Motor neuron (in vitro differentiated cells): ENCODE results near the gene OPRM1. TPM values are rescaled to one million over a fixed set of nuclear protein-coding genes. Genes with fewer than 3 reads are reported as not detected.
A peak's percentile ranks its signal among the peaks of the same experiment; 100 is the strongest.

Experiments
- ATAC-seq, 8 experiments: fragments of 200-7000 bp; cut with Tn5 transposase; replicated peaks in 6 of 8; 2 replicates each; pipeline ENCODE4 v1.8.0; 2021; ENCODE audit warnings: mild to moderate bottlenecking in 8 of 8, moderate library complexity in 8 of 8
- H3K27ac ChIP-seq, 2 donors: fragments of 250-450 bp; sonication (Bioruptor Pico); 2 replicates each; pipeline ENCODE4 v1.9.0; 2021; ENCODE audit warnings: antibody characterized with exemption in 2 of 2, mild to moderate bottlenecking in 2 of 2, moderate library complexity in 1 of 2
- H3K4me1 ChIP-seq, 2 donors: fragments of 250-450 bp; sonication (Bioruptor Pico); replicated peaks in 1 of 2; 2 replicates each; pipeline ENCODE4 v1.6.1; 2021; ENCODE audit warnings: antibody characterized with exemption in 2 of 2, mild to moderate bottlenecking in 2 of 2, moderate library complexity in 1 of 2
- H3K4me3 ChIP-seq, 5 donors: fragments of 250-450 bp; sonication (Bioruptor Pico); 2 replicates each; pipeline ENCODE4 v1.9.0; 2021; ENCODE audit warnings: antibody characterized with exemption in 5 of 5, mild to moderate bottlenecking in 5 of 5, moderate library complexity in 4 of 5
- WGBS, 10 experiments: fragments of 450-650 bp; shearing (Covaris generic); methylation state at CpG; one replicate each; pipeline ENCODE4 v1.0.0; 2022; 5-methylcytosine and 5-hydroxymethylcytosine counted together
- in situ Hi-C, 9 experiments: fragments of 400-800 bp; cut with MboI; loops; one replicate each; pipeline ENCODE4 v1.15.0; 2021; ENCODE audit warnings: low sequenced_read_pairs in 9 of 9, low pct_unique_long_range_greater_than_20kb in 2 of 9; ENCODE audit not compliant: unreplicated experiment in 9 of 9
- total RNA-seq, 8 experiments: library from RNA; unstranded; fragments of 300-600 nt; gene quantifications; 2 replicates each; pipeline versions ENCODE4 v1.2.3 to v1.2.4, GENCODE V29; 2022

Gene OPRM1
- total RNA-seq, 8 experiments from 2014 or later, result 0.13 to 2.6 (median 1.7) TPM; not detected in 2

DNA sequence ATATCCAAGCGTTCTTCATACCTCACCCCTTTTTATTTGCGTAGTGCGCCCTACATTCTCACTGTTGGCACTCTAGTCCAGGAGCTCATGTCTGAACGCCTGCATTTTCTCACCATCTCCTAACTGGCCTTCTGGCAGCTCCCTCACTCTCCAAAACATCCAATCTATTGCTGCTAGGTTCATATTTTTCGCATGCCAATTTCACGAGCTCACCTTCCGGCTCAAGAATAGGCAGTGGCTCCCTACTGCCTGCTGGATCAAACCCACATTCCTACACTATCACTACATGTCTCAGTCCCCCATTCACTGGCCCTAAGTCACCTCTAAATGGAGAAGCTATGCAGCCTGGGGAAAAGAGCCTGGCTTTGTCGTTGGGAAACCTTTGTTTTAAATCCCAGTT, 202.5 kb downstream of the OPRM1 start:
- no peak overlapping the region for H3K4me3 ChIP-seq
- ATAC-seq, result no peak
- in situ Hi-C loops, result no loop called here

GRCh38 chr6:154242617-154243357, 203.7 kb downstream of the OPRM1 start:
- Histone ChIP-seq H3K27ac (no peak overlapping the region), H3K4me3 (no peak overlapping the region), H3K4me1 (peaks cover 3 to 9% of the 10 kb centered on the region in 2 donors)
- 24 to 100% (median 88%) methylated on average over 1 to 12 of the region's 13 CpGs; no CpG with 5 or more reads in 1 of the 10 experiments for WGBS, 10 experiments
- in situ Hi-C loops, result no loop called here
- no peak for ATAC-seq

More for the DNA sequence above, 202.5 kb downstream of the OPRM1 start:
- Histone ChIP-seq H3K4me1 (peaks cover 0 to 8% of the 10 kb centered on the region in 2 donors), H3K27ac (no peak overlapping the region)
- WGBS, 10 experiments, result 30 to 100% (median 83%) methylated on average over 1 to 7 of the region's 8 CpGs; no CpG with 5 or more reads in 1 of the 10 experiments

DNA sequence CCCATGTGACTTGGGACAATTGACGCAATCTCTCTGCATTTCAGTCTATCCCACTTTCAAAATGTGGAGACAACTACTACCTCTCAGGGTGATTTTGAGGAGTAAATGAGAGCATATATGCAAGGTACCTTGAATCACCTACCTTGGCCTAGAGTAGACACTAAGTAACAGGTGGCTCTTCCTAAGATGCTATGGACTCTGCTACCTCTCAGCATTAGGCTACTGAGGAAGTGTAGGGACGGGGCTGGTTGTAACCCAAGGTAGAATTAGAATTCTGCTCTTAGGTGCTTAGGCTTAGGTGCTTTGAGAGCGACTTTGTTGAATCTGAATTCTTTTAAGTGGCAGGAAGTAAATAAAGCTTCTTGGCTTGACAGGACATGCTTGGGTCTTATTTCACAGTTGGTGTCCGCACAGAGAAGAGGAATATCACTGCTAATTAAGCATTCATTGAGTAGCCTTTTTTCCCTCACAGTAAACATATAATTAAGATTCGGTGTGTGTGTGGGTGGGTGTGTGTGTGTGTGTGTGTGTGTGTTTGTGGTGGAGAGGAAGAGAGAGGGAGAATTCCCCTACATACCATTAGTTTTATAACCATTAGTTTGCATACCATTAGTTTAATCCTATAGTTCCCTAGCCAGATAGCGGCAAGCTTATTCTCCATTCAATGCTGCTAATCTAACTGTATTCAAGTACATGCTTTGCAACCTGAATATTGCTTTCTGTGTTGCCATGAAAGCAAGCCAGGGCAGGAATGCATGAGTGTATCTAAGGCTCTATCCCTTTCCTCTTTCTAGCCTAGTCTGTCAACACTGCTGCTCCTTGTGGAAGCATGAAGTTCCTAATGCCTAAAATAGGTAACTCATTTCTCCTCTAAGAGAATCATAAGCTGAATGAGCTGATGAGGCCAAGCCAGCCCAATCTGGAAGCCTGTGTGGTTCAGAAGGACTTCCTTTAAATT, 205.0 kb downstream of the OPRM1 start:
- WGBS, 10 experiments, result 37 to 89% (median 68%) methylated on average over 2 to 5 of the region's 6 CpGs; no CpG with 5 or more reads in 1 of the 10 experiments
- ATAC-seq, result peak in 3 of 8 experiments; percentile 24 to 98 (median 55)

DNA sequence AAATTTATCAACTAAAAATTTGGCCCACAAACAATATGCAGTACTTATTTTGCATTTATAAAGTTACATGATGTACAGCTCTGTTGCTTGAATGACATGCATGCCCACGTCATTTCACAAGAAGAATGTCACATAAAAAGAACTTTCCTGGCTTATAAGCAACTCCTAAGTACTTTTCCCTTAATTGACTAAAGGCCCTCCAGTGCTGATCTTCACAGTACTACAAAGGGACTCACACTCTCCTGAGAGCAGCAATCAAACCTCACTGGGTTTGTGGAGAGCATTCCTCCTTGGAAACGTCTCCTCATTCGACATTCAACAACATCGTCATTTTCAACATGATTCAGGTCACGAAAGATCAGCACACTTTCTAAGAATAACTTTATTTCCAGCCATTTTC, 206.5 kb downstream of the OPRM1 start:
- in situ Hi-C loops, result no loop called here
- Histone ChIP-seq H3K4me1 (peaks cover 0 to 10% of the 10 kb centered on the region in 2 donors), H3K4me3 (no peak overlapping the region), H3K27ac (no peak overlapping the region)
- ATAC-seq, result no peak
- WGBS, 10 experiments, result 19 to 100% (median 77%) methylated on average over 1 to 5 of the region's 5 CpGs; no CpG with 5 or more reads in 1 of the 10 experiments

More for the DNA sequence above, 205.0 kb downstream of the OPRM1 start:
- in situ Hi-C loops, result no loop called here
- Histone ChIP-seq H3K4me1 (peaks cover 3 to 10% of the 10 kb centered on the region in 2 donors), H3K27ac (no peak overlapping the region), H3K4me3 (no peak overlapping the region)

- in situ Hi-C loops, result no loop called here
- peaks cover 0 to 10% of the 10 kb centered on the region in 2 donors for H3K4me1 ChIP-seq
- no peak overlapping the region for H3K27ac ChIP-seq
- peak in 1 of 8 experiments; percentile 58 for ATAC-seq
- peak overlapping the region in 1 of 5 donors; percentile 4 for H3K4me3 ChIP-seq
- WGBS, 10 experiments, result 0 to 92% (median 77%) methylated on average over 3 to 7 of the region's 7 CpGs
Measured at GRCh38 chr6:154246723-154247118, 207.7 kb downstream of the OPRM1 start.

DNA sequence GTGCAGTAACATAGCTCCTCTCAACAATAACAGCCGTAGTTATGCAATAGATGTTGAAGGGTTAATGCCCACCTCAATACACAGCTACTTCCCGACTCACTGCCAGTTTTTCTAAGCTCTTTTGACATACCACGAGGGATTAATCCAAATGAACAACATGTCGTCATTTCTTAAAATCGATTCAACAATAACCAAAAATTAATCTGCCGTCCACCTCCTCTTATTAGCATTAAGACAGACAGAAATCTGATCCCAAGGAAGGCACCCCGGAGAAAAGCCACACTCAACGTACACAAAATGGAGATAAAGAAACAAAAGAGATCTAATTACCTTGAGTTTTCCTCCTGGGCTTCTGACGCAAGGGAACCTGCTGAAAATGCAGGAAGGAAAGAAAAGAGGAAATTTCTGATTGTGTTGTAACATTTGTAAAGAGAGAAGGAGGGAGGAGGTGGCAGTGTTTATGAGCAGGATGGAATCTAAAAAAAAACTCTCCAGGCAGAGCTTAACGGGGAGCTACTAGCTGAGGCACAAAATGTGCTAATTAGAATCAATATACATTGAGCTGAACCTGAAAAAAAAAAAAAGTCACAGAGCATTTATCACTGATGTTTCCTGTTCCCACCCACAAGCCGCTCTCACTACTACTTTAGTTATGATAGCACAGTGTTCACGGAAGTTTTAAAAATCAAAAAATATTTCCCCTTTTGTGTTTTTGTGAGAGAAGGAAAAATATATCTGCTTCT, 208.2 kb downstream of the OPRM1 start:
- Histone ChIP-seq H3K4me3 (peak overlapping the region in 3 of 5 donors; percentile 4 to 15 (median 15)), H3K4me1 (peaks cover 0 to 10% of the 10 kb centered on the region in 2 donors), H3K27ac (peak overlapping the region in 1 of 2 donors; percentile 45)
- ATAC-seq, result peak in 5 of 8 experiments; percentile 24 to 72 (median 67)
- WGBS, 10 experiments, result 18 to 60% (median 30%) methylated on average over 1 to 12 of the region's 12 CpGs
- in situ Hi-C loops, result no loop called here

GRCh38 chr6:154249499-154250298, 210.7 kb downstream of the OPRM1 start:
- no peak overlapping the region for H3K27ac ChIP-seq
- H3K4me3 ChIP-seq, result no peak overlapping the region
- no peak for ATAC-seq
- in situ Hi-C loops, result no loop called here
- peaks cover 0 to 10% of the 10 kb centered on the region in 2 donors for H3K4me1 ChIP-seq
- WGBS, 10 experiments, result 29 to 100% (median 88%) methylated on average over 2 to 8 of the region's 8 CpGs

DNA sequence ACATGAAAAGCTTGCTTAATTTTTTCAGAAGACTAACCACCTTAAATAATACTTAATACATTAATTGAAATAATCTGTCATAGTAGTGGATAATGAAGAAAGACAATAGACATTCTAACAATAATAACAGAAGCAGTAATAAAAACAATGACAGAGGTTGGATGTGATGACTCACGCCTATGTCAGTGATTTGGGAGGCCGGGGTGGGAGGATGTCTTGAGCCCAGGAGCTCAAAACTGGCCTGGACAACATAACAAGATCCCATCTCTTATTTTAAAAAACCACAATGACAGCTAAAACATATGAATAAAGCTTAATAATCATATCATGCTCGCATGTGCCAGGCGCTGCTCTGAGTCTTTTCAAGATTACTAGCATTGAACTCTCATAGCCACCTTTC, 212.1 kb downstream of the OPRM1 start:
- Histone ChIP-seq H3K4me1 (peaks cover 0 to 10% of the 10 kb centered on the region in 2 donors), H3K4me3 (no peak overlapping the region), H3K27ac (no peak overlapping the region)
- in situ Hi-C loops, result no loop called here
- 20 to 100% (median 85%) methylated on average over 1 to 4 of the region's 4 CpGs; no CpG with 5 or more reads in 2 of the 10 experiments for WGBS, 10 experiments
- no peak for ATAC-seq

DNA sequence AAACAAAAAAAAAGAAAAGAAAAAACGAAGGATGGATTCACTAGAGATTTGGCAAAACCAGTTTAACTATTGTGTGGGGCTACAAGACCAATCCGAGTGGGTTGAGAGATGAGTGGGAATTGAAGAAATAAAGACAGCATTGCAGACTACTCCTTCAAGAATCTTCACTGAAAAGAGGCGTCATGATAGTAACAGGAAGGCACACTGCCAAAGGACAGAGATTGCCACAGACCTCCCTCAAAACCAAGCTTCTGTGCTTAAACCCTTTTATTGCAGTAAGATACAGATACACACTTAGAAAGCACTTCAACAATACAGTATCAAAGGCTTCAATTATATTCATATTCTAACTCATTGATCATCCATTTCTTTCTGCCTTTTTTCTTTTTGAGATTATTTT, 213.6 kb downstream of the OPRM1 start:
- 5 to 88% (median 73%) methylated on average over 1 to 3 of the region's 3 CpGs; no CpG with 5 or more reads in 1 of the 10 experiments for WGBS, 10 experiments
- in situ Hi-C loops, result no loop called here
- no peak overlapping the region for H3K27ac ChIP-seq
- no peak for ATAC-seq
- H3K4me3 ChIP-seq, result no peak overlapping the region
- H3K4me1 ChIP-seq, result peaks cover 0 to 2% of the 10 kb centered on the region in 2 donors

DNA sequence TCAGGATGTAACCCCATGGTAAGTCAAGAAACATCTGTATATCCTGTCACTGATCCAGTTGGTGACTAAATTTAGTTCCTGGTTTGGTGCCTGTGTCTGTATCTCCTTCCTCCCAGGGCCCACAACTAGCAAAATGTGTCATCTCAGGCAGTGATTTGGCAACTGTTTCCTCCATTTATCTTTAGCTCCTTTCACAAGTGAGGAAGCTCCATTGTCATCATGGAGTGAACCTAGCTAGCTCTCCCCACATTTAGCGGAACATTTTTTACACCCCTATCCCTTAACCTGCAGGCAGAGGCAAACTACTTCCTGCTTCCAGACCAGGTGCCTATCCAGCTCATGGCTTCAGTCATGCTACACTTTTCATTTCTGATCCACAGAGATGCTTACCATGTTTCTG, 218.0 kb downstream of the OPRM1 start:
- Histone ChIP-seq H3K4me1 (no peaks in the 10 kb centered on the region), H3K27ac (no peak overlapping the region), H3K4me3 (no peak overlapping the region)
- 80 to 100% (median 100%) methylated on average over 1 of the region's 1 CpG; no CpG with 5 or more reads in 3 of the 10 experiments for WGBS, 10 experiments
- in situ Hi-C loops, result no loop called here
- ATAC-seq, result no peak

- no peak for ATAC-seq
- Histone ChIP-seq H3K4me1 (no peaks in the 10 kb centered on the region), H3K27ac (no peak overlapping the region), H3K4me3 (no peak overlapping the region)
- 17 to 92% (median 67%) methylated on average over 1 to 4 of the region's 4 CpGs; no CpG with 5 or more reads in 1 of the 10 experiments for WGBS, 10 experiments
- in situ Hi-C loops, result no loop called here
Measured at GRCh38 chr6:154258064-154258757, 219.2 kb downstream of the OPRM1 start.
